Gastrocnemius medialis (tissue), 4 donors: ENCODE measurements around the gene KTN1. TPM values are rescaled to one million over a fixed set of nuclear protein-coding genes. Genes with fewer than 3 reads are reported as not detected.

Experiments
- ATAC-seq, 2 donors: fragments of 150-250 bp; one replicate each; pipeline ENCODE4 v1.9.1; 2016
- DNase-seq, 2 donors: peaks; one replicate each; pipeline ENCODE4 v3.0.0-alpha.2; 2019
- H3K27ac ChIP-seq, 4 donors: fragments of 200-600 bp; sonication (generic); 1 replicate in 1 of 4; 2 replicates in 3 of 4; pipeline ENCODE4 v1.5.1; 2016 to 2018; ENCODE audit warnings: mild to moderate bottlenecking in 2 of 4, moderate library complexity in 1 of 4
- H3K27me3 ChIP-seq, 3 donors: fragments of 200-600 bp; sonication (generic) in 2 of 3; 1 replicate in 1 of 3; 2 replicates in 2 of 3; pipeline versions ENCODE4 v1.5.1 to v1.6.0; 2016 to 2019; ENCODE audit warnings: mild to moderate bottlenecking in 1 of 3, moderate library complexity in 1 of 3
- H3K36me3 ChIP-seq, 2 donors: fragments of 200-600 bp; sonication (generic) in 1 of 2; one replicate each; pipeline ENCODE4 v1.5.1; 2017 to 2018
- H3K4me1 ChIP-seq, 2 donors: fragments of 200-600 bp; sonication (generic) in 1 of 2; one replicate each; pipeline ENCODE4 v1.5.1; 2016 to 2017; ENCODE audit warnings: mild to moderate bottlenecking in 2 of 2
- H3K4me3 ChIP-seq, 4 donors: fragments of 200-600 bp; sonication (generic) in 3 of 4; 1 replicate in 1 of 4; 2 replicates in 3 of 4; pipeline ENCODE4 v1.5.1; 2016 to 2019; ENCODE audit warnings: mild to moderate bottlenecking in 2 of 4
- H3K9me3 ChIP-seq, 3 donors: fragments of 200-600 bp; sonication (generic) in 2 of 3; 1 replicate in 1 of 3; 2 replicates in 2 of 3; pipeline ENCODE4 v1.5.1; 2016 to 2019
- CTCF ChIP-seq, 5 experiments: fragments of 450-650 bp in 3 of 5; fragments of 200-600 bp in 2 of 5; sonication (generic) in 2 of 5; IDR thresholded peaks in 4 of 5; conservative IDR thresholded peaks in 1 of 5; 1 replicate in 4 of 5; 2 replicates in 1 of 5; pipeline ENCODE4 v1.5.1; 2016 to 2019; ENCODE audit warnings: antibody characterized with exemption in 5 of 5, mild to moderate bottlenecking in 3 of 5, moderate library complexity in 3 of 5
- POLR2A ChIP-seq, 2 donors: fragments of 450-650 bp; IDR thresholded peaks; one replicate each; pipeline ENCODE4 v1.6.1; 2017; ENCODE audit warnings: antibody characterized with exemption in 2 of 2, mild to moderate bottlenecking in 2 of 2, moderate library complexity in 2 of 2
- in situ Hi-C, 4 donors: fragments of 200-750 bp; cut with MboI; loops; one replicate each; pipeline versions ENCODE4 v1.15.0 to v1.8.0; 2017; ENCODE audit warnings: low sequenced_read_pairs in 4 of 4
- intact Hi-C: fragments of 100-400 bp; cut with DNase I; formaldehyde crosslinking; loops from one replicate; pipeline ENCODE4 v1.15.1; 2023; ENCODE audit warnings: low total_unique reads
- total RNA-seq, 4 donors: library from RNA; depleted of rRNA; stranded (reverse); fragments of >200 nt; gene quantifications; one replicate each; pipeline versions ENCODE4 v1.1.0 to v1.2.3, GENCODE V29; 2016

Gene KTN1
- total RNA-seq, 4 donors from 2014 or later = 256 to 373 (median 327) TPM

- in situ Hi-C loops = loop anchor here in 1 of 4 donors (10.0 kb wide), 1 partner anchor 613 kb away; no protein-coding TSS in a partner anchor
These were observed 152.0 kb downstream of the KTN1 start for GRCh38 chr14:55731881-55732498.

GRCh38 chr14:55733599-55733998 is 153.6 kb downstream of the KTN1 start:
- DNase-seq (no peak), ATAC-seq (no peak)
- TF ChIP-seq CTCF (IDR thresholded peaks at IDR 0.05 in 4 of 5, conservative IDR thresholded peaks at IDR 0.05 in 1 of 5) (no peak), POLR2A (IDR thresholded peaks at IDR 0.05) (no peak)
- H3K27ac ChIP-seq = no peak overlapping the region
- H3K4me1 ChIP-seq = no peaks in the 10 kb centered on the region
- H3K27me3 ChIP-seq = no peaks in the 10 kb centered on the region
- no peak overlapping the region for H3K4me3 ChIP-seq
- no peaks in the 10 kb centered on the region for H3K36me3 ChIP-seq
- intact Hi-C loops (no loop called here), in situ Hi-C loops (loop anchor here in 1 of 4 donors (10.0 kb wide), 1 partner anchor 611 kb away; no protein-coding TSS in a partner anchor)
- H3K9me3 ChIP-seq = no peaks in the 10 kb centered on the region

More at GRCh38 chr14:55731881-55732498, 152.0 kb downstream of the KTN1 start:
- H3K4me3 ChIP-seq = no peak overlapping the region
- intact Hi-C loops = no loop called here
- H3K27ac ChIP-seq = no peak overlapping the region
- TF ChIP-seq CTCF (IDR thresholded peaks at IDR 0.05 in 4 of 5, conservative IDR thresholded peaks at IDR 0.05 in 1 of 5) (peak in 3 of 5 experiments; percentile 9 to 42 (median 33)), POLR2A (IDR thresholded peaks at IDR 0.05) (no peak)
- no peaks in the 10 kb centered on the region for H3K4me1 ChIP-seq
- DNase-seq = no peak
- no peaks in the 10 kb centered on the region for H3K27me3 ChIP-seq
- no peak for ATAC-seq
- H3K9me3 ChIP-seq = no peaks in the 10 kb centered on the region
- H3K36me3 ChIP-seq = no peaks in the 10 kb centered on the region

Other genes starting within 250 kb of the KTN1 start
- gene ATG14, start 168.4 kb upstream of the KTN1 start, total RNA-seq = 10 to 100 TPM; 12.6 to 20.0 (median 15.6) TPM
- not detected for gene TBPL2, start 139.6 kb upstream of the KTN1 start, total RNA-seq